Mesenchymal stem cell (in vitro differentiated cells and primary cell): ENCODE results near the gene PSEN1.

ENCODE experiments used
- DNase-seq: peaks from one replicate; pipeline ENCODE4 v3.0.0-alpha.2; 2013
- H2AFZ ChIP-seq: one replicate; pipeline ENCODE4 v1.6.1; 2013; ENCODE audit warnings: low read depth, mild to moderate bottlenecking, control low read depth, inconsistent platforms, low read length, moderate library complexity
- H2AK5ac ChIP-seq: 2 replicates; pipeline ENCODE4 v1.6.1; 2013; ENCODE audit warnings: low read length, moderate library complexity, mild to moderate bottlenecking, inconsistent platforms; ENCODE audit not compliant: severe bottlenecking
- H2BK120ac ChIP-seq: one replicate; pipeline ENCODE4 v1.6.1; 2013; ENCODE audit warnings: low read depth, mild to moderate bottlenecking, inconsistent platforms, low read length, moderate library complexity
- H2BK12ac ChIP-seq, 2 experiments: one replicate each; pipeline ENCODE4 v1.6.1; 2013; ENCODE audit warnings: inconsistent platforms in 2 of 2, low read length in 2 of 2, mild to moderate bottlenecking in 2 of 2, moderate library complexity in 2 of 2, control low read depth in 1 of 2
- H2BK15ac ChIP-seq: one replicate; pipeline ENCODE4 v1.6.1; 2013; ENCODE audit warnings: mild to moderate bottlenecking, low read depth, inconsistent platforms; ENCODE audit not compliant: poor library complexity, severe bottlenecking
- H2BK5ac ChIP-seq: 2 replicates; pipeline ENCODE4 v1.6.1; 2013; ENCODE audit warnings: low read depth, mild to moderate bottlenecking, low read length, control low read depth, inconsistent platforms; ENCODE audit not compliant: poor library complexity, severe bottlenecking
- H3K14ac ChIP-seq, 2 experiments: one replicate each; pipeline ENCODE4 v1.6.1; 2013; ENCODE audit warnings: inconsistent platforms in 2 of 2, low read length in 2 of 2, control low read depth in 1 of 2, mild to moderate bottlenecking in 1 of 2, moderate library complexity in 1 of 2
- H3K18ac ChIP-seq, 2 experiments: one replicate each; pipeline ENCODE4 v1.6.1; 2013; ENCODE audit warnings: inconsistent platforms in 2 of 2, low read length in 2 of 2, control low read depth in 1 of 2, low read depth in 1 of 2, mild to moderate bottlenecking in 1 of 2
- H3K23ac ChIP-seq, 2 experiments: one replicate each; pipeline ENCODE4 v1.6.1; 2013; ENCODE audit warnings: inconsistent platforms in 2 of 2, low read length in 2 of 2, mild to moderate bottlenecking in 2 of 2, moderate library complexity in 2 of 2, control low read depth in 1 of 2
- H3K27ac ChIP-seq: 2 replicates; pipeline ENCODE4 v1.5.1; 2013; ENCODE audit warnings: mild to moderate bottlenecking, moderate library complexity, low read length, control low read depth, inconsistent platforms; ENCODE audit not compliant: poor library complexity, severe bottlenecking
- H3K27me3 ChIP-seq, 2 experiments: 2 replicates each; pipeline versions ENCODE4 v1.6.1 to v1.7.0; 2013; ENCODE audit warnings: low read length in 2 of 2, mild to moderate bottlenecking in 2 of 2, moderate library complexity in 2 of 2, control low read depth in 1 of 2, inconsistent platforms in 1 of 2; ENCODE audit not compliant: control insufficient read depth in 1 of 2, insufficient read depth in 1 of 2
- H3K36me3 ChIP-seq, 2 experiments: 2 replicates each; pipeline versions ENCODE4 v1.6.1 to v1.7.0; 2013; ENCODE audit warnings: low read length in 2 of 2, control low read depth in 1 of 2, inconsistent platforms in 1 of 2, low read depth in 1 of 2, mild to moderate bottlenecking in 1 of 2; ENCODE audit not compliant: insufficient read depth in 2 of 2, control insufficient read depth in 1 of 2
- H3K4ac ChIP-seq, 2 experiments: one replicate each; pipeline ENCODE4 v1.6.1; 2013; ENCODE audit warnings: inconsistent platforms in 2 of 2, low read length in 2 of 2, mild to moderate bottlenecking in 2 of 2, moderate library complexity in 2 of 2, control low read depth in 1 of 2, low read depth in 1 of 2
- H3K4me1 ChIP-seq: 2 replicates; pipeline ENCODE4 v1.6.1; 2013; ENCODE audit warnings: low read depth, low read length, control low read depth; ENCODE audit not compliant: control insufficient read depth, insufficient read depth
- H3K4me2 ChIP-seq: 2 replicates; pipeline ENCODE4 v1.6.1; 2013; ENCODE audit warnings: low read length, mild to moderate bottlenecking, inconsistent platforms; ENCODE audit not compliant: poor library complexity, severe bottlenecking
- H3K4me3 ChIP-seq, 2 experiments: 2 replicates each; pipeline versions ENCODE4 v1.5.1 to v1.7.0; 2013; ENCODE audit warnings: low read length in 2 of 2, mild to moderate bottlenecking in 2 of 2, control low read depth in 1 of 2, low read depth in 1 of 2; ENCODE audit not compliant: insufficient read depth in 1 of 2
- H3K79me1 ChIP-seq: replicated peaks from 2 replicates; pipeline ENCODE4 v1.6.1; 2013; ENCODE audit warnings: mild to moderate bottlenecking, control low read depth, low read length, inconsistent platforms; ENCODE audit not compliant: poor library complexity, severe bottlenecking
- H3K9ac ChIP-seq: 2 replicates; pipeline ENCODE4 v1.7.0; 2013; ENCODE audit warnings: mild to moderate bottlenecking, low read length, moderate library complexity
- H3K9me3 ChIP-seq: 2 replicates; pipeline ENCODE4 v1.7.0; 2013; ENCODE audit warnings: mild to moderate bottlenecking, low read length; ENCODE audit not compliant: control insufficient read depth
- H4K8ac ChIP-seq: one replicate; pipeline ENCODE4 v1.6.1; 2013; ENCODE audit warnings: inconsistent platforms, mild to moderate bottlenecking, low read length, moderate library complexity
- H4K91ac ChIP-seq: one replicate; pipeline ENCODE4 v1.6.1; 2013; ENCODE audit warnings: mild to moderate bottlenecking, low read length, inconsistent platforms
- WGBS: methylation state at CpG from one replicate; pipeline ENCODE4 v1.1.7; 2013; ENCODE audit warnings: mixed read lengths; 5-methylcytosine and 5-hydroxymethylcytosine counted together

The PSEN1 gene

GRCh38 chr14:73153272-73153671, 17.0 kb downstream of the PSEN1 start:
- Histone ChIP-seq H2BK5ac (no peak overlapping the region), H4K8ac (no peak overlapping the region), H3K36me3 (peaks cover 23 to 58% of the 10 kb centered on the region in 2 experiments), H3K4ac (no peak overlapping the region), H3K27ac (no peak overlapping the region), H3K9ac (peak overlapping the region; percentile 51), H3K79me1 (peaks cover 31% of the 10 kb centered on the region), H3K18ac (no peak overlapping the region), H4K91ac (no peak overlapping the region), H3K27me3 (no peaks in the 10 kb centered on the region), H2BK120ac (no peak overlapping the region), H2BK12ac (no peak overlapping the region), H3K9me3 (no peaks in the 10 kb centered on the region), H2AK5ac (no peak overlapping the region), H2BK15ac (no peak overlapping the region), H3K23ac (no peak overlapping the region), H3K14ac (no peak overlapping the region), H3K4me2 (no peak overlapping the region), H2AFZ (no peak overlapping the region), H3K4me1 (no peaks in the 10 kb centered on the region), H3K4me3 (no peak overlapping the region)
- no peak for DNase-seq

DNA sequence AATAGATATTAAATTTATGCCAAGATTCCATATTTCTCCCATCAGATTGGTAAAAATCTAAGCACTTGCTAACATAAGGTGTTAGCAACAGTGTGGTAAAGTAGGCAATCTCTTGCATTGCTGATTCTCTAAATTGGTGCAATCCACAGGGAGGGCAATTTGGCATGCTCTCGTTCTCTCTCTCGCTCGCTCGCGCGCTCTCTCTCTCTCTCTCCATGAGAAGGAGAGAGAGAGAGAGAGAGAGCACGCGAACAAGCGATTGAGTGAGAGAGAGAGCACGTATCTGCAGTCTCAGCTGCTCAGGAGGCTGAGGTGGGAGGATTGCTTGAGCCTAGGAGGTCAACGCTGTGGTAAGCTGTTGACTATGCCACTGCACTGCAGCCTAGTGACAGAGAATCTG, 25.9 kb downstream of the PSEN1 start:
- Histone ChIP-seq H3K18ac (no peak overlapping the region), H3K4ac (no peak overlapping the region), H3K23ac (no peak overlapping the region), H2BK15ac (no peak overlapping the region), H3K79me1 (peaks cover 19% of the 10 kb centered on the region), H3K4me2 (no peak overlapping the region), H4K91ac (no peak overlapping the region), H4K8ac (no peak overlapping the region), H2BK120ac (no peak overlapping the region), H3K9ac (no peak overlapping the region), H3K27me3 (no peaks in the 10 kb centered on the region), H3K4me3 (no peak overlapping the region), H2AK5ac (no peak overlapping the region), H2BK12ac (no peak overlapping the region), H3K14ac (no peak overlapping the region), H3K27ac (no peak overlapping the region), H3K9me3 (no peaks in the 10 kb centered on the region), H3K36me3 (peaks cover 29 to 82% of the 10 kb centered on the region in 2 experiments), H2BK5ac (no peak overlapping the region), H3K4me1 (no peaks in the 10 kb centered on the region), H2AFZ (no peak overlapping the region)
- no peak for DNase-seq
- WGBS, result 99% methylated on average over 11 of the region's 11 CpGs

GRCh38 chr14:73166399-73166798, 30.1 kb downstream of the PSEN1 start:
- no peak overlapping the region for H3K4me2 ChIP-seq
- H2BK5ac ChIP-seq, result no peak overlapping the region
- H2BK15ac ChIP-seq, result no peak overlapping the region
- no peak overlapping the region for H2BK12ac ChIP-seq
- H3K4me1 ChIP-seq, result no peaks in the 10 kb centered on the region
- no peak overlapping the region for H3K23ac ChIP-seq
- 100% methylated on average over 1 of the region's 1 CpG for WGBS
- H3K9ac ChIP-seq, result no peak overlapping the region
- no peak overlapping the region for H3K18ac ChIP-seq
- H3K4me3 ChIP-seq, result no peak overlapping the region
- H2AK5ac ChIP-seq, result no peak overlapping the region
- no peak overlapping the region for H2AFZ ChIP-seq
- H3K79me1 ChIP-seq, result peaks cover 10% of the 10 kb centered on the region
- H3K36me3 ChIP-seq, result peaks cover 29 to 77% of the 10 kb centered on the region in 2 experiments
- no peak overlapping the region for H2BK120ac ChIP-seq
- H3K27me3 ChIP-seq, result no peaks in the 10 kb centered on the region
- no peak overlapping the region for H4K91ac ChIP-seq
- no peaks in the 10 kb centered on the region for H3K9me3 ChIP-seq
- no peak overlapping the region for H3K27ac ChIP-seq
- H3K4ac ChIP-seq, result no peak overlapping the region
- H3K14ac ChIP-seq, result no peak overlapping the region
- no peak overlapping the region for H4K8ac ChIP-seq
- DNase-seq, result no peak

DNA sequence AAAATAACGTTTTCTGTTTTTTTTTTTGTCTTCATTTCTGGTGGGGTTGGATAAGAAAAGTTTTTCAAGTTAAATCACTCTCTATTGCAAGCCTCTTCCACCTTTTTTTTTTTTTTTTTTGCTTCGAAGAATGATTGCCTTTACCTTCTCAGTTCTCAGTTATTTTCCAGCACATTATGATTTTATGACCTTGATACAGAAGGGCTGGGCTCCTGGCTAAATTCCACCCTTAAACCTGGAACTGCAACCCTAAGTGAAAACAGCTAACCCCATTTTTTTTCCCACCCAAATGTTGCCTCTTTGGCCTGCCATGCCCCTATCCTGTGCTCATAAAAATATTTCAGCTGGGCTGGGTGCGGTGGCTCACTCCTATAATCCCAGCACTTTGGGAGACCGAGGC, 31.4 kb downstream of the PSEN1 start:
- Histone ChIP-seq H3K9ac (no peak overlapping the region), H2BK120ac (no peak overlapping the region), H3K4me2 (no peak overlapping the region), H3K4ac (no peak overlapping the region), H4K91ac (no peak overlapping the region), H3K36me3 (peaks cover 23 to 83% of the 10 kb centered on the region in 2 experiments), H3K27me3 (no peaks in the 10 kb centered on the region), H2AK5ac (no peak overlapping the region), H2AFZ (no peak overlapping the region), H3K4me3 (no peak overlapping the region), H2BK12ac (no peak overlapping the region), H3K18ac (no peak overlapping the region), H3K9me3 (no peaks in the 10 kb centered on the region), H3K23ac (no peak overlapping the region), H3K4me1 (no peaks in the 10 kb centered on the region), H2BK15ac (no peak overlapping the region), H3K14ac (no peak overlapping the region), H3K27ac (no peak overlapping the region), H4K8ac (no peak overlapping the region), H3K79me1 (peaks cover 6% of the 10 kb centered on the region), H2BK5ac (no peak overlapping the region)
- 93% methylated on average over 3 of the region's 4 CpGs for WGBS
- no peak for DNase-seq
